Neural cell (in vitro differentiated cells): ENCODE data around the gene MAP3K14.

Experiments used
- CTCF ChIP-seq: fragments of 450-650 bp; IDR thresholded peaks from 2 replicates; pipeline ENCODE4 v1.5.1; 2014; ENCODE audit warnings: antibody characterized with exemption, mild to moderate bottlenecking, moderate library complexity; ENCODE audit not compliant: poor library complexity, severe bottlenecking
- EP300 ChIP-seq: fragments of 450-650 bp; conservative IDR thresholded peaks from 2 replicates; pipeline ENCODE4 v1.6.1; 2014; ENCODE audit warnings: antibody characterized with exemption, mild to moderate bottlenecking, moderate library complexity; ENCODE audit not compliant: poor library complexity, severe bottlenecking
- EZH2 ChIP-seq: fragments of 200-600, 300-800 bp; shearing (Covaris generic), sonication (generic); IDR thresholded peaks from 2 replicates; pipeline ENCODE4 v1.6.1; 2014; ENCODE audit warnings: antibody characterized with exemption, low read length, borderline replicate concordance, mild to moderate bottlenecking; ENCODE audit not compliant: insufficient read depth, poor library complexity, severe bottlenecking
- MXI1 ChIP-seq: fragments of 450-650 bp; conservative IDR thresholded peaks from 2 replicates; pipeline ENCODE4 v1.6.1; 2014; ENCODE audit warnings: antibody characterized with exemption, mild to moderate bottlenecking; ENCODE audit not compliant: poor library complexity, severe bottlenecking
- POLR2AphosphoS5 ChIP-seq: IDR thresholded peaks from 2 replicates; pipeline ENCODE4 v1.6.1; 2012
- RAD21 ChIP-seq: fragments of 450-650 bp; conservative IDR thresholded peaks from 2 replicates; pipeline ENCODE4 v1.6.1; 2014; ENCODE audit warnings: antibody characterized with exemption, mild to moderate bottlenecking, moderate library complexity
- REST ChIP-seq: IDR thresholded peaks from 2 replicates; pipeline ENCODE4 v1.6.1; 2012; ENCODE audit warnings: borderline replicate concordance
- SMC3 ChIP-seq: fragments of 450-650 bp; conservative IDR thresholded peaks from 2 replicates; pipeline ENCODE4 v1.6.1; 2014; ENCODE audit warnings: antibody characterized with exemption, mild to moderate bottlenecking, moderate library complexity; ENCODE audit not compliant: poor library complexity
- TAF1 ChIP-seq: IDR thresholded peaks from 2 replicates; pipeline ENCODE4 v1.6.1; 2012; ENCODE audit warnings: low read depth

- TF ChIP-seq MXI1 (no peak), CTCF (no peak), POLR2AphosphoS5 (no peak), EZH2 (no peak), TAF1 (no peak), REST (no peak), SMC3 (no peak), EP300 (no peak), RAD21 (no peak)
Observed at GRCh38 chr17:45296003-45296832, 20.6 kb downstream of the MAP3K14 start.
